ENCODE measurements around the gene RPS6KA4.

- no peak for TF ChIP-seq EZH2 (IDR thresholded peaks at IDR 0.05; ENCODE audit: borderline replicate concordance, low read depth, low read length, poor library complexity, severe bottlenecking)
- TF ChIP-seq CTCF (conservative IDR thresholded peaks at IDR 0.05; ENCODE audit: low read depth, low read length), result no peak
Observed at GRCh38 chr11:64360448-64360921, 1.5 kb downstream of the RPS6KA4 start.

All from A673 (cell line).